GM13977 (cell line): ENCODE data around the gene FOXP4.

ENCODE experiments used
- DNase-seq: peaks from one replicate; pipeline ENCODE4 v3.0.0; 2012; ENCODE audit warnings: low spot score
- CTCF ChIP-seq: IDR thresholded peaks from 2 replicates; pipeline ENCODE4 v1.5.1; 2012; ENCODE audit warnings: mild to moderate bottlenecking, control low read depth; ENCODE audit not compliant: insufficient read depth; ENCODE audit errors: extremely low read depth, missing control alignments
- in situ Hi-C: fragments of 300-500 bp; cut with MboI; formaldehyde crosslinking; loops from one replicate; pipeline ENCODE4 v1.12.0; 2022; ENCODE audit warnings: low sequenced_read_pairs, low pct_unique_long_range_greater_than_20kb, mixed read lengths, inconsistent platforms; ENCODE audit not compliant: unreplicated experiment

FOXP4 gene

DNA sequence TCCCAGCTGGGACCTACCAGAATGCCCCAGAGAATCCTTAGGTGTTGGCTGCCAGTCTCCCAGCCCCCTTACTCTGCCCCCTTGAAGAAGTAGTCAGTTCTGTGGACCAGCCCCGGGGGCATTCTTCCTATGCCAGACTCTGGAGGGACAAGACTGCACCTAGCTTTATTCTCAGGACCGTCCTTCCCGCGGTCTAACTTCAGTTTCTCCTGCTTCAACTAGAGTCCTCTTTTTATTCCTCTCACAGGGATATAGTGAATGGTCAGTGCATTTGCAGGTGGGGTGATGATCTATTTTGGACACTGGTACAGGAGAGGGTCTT, 56.2 kb downstream of the FOXP4 start:
- TF ChIP-seq CTCF = no peak
- in situ Hi-C loops = no loop called here

GRCh38 chr6:41602864-41603608, 56.9 kb downstream of the FOXP4 start:
- peak; percentile 91 for TF ChIP-seq CTCF
- in situ Hi-C loops = no loop called here
- DNase-seq = peak; percentile 90

More for the DNA sequence above, 56.2 kb downstream of the FOXP4 start:
- DNase-seq = no peak

DNA sequence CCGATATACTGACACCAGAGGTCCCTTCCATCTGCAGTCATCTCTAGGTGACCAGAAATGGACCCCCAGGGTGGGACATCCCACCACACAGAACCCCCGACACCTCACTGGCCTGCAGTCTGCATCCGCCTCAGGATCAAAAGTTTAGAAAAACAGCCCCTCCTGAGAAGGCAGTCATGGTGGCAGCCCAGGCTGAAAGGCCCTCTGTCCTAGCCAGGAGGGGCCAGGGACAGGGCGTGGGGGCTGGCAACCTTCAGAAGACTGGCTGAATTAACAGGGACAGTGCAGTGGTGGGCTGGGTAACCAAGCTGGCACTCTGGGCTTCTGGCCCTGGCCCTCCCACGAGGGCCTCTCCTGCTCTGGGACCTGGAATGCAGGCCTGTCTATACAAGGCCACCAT, 57.8 kb downstream of the FOXP4 start:
- in situ Hi-C loops = no loop called here
- no peak for DNase-seq
- TF ChIP-seq CTCF = no peak

DNA sequence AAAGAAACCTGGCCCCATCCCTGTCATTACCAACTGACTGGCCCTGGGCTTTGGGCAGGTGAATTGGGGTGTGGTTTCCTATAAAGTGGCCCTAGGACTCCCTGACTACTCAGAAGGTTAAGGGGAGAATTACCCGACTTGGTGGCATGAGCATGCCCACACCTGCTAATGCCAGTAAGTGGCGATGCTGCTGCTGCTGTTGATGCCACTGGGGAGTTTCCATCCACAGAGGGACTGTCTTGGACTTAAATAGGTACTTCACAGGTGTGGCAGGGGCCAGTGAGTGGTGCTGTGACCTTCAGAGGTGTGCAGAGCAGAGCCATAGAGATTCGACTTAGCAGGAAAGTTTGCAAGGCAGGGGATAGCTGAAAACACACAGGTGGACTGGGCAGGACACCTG, 59.5 kb downstream of the FOXP4 start:
- in situ Hi-C loops = no loop called here
- no peak for TF ChIP-seq CTCF
- no peak for DNase-seq

- in situ Hi-C loops = no loop called here
- no peak for DNase-seq
- TF ChIP-seq CTCF = no peak
These were observed 60.9 kb downstream of the FOXP4 start for GRCh38 chr6:41607036-41607435.

DNA sequence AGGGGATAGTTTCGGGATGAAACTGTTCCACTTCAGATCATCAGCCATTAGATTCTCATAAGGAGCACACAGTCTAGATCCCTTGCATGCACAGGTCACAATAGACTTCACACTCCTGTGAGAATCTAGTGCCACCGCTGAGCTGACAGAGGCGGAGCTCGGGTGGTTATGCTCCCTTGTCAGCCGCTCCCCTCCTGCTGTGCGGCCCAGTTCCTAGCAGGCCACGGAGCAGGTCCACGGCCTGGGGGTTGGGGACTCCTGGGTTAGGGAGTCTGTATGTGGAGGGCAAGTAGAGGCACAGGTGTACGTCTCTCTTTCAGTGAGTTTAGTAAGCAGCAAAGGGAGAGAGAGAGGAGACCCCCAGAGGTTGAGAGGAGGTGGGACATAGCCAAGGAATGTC, 61.6 kb downstream of the FOXP4 start:
- no peak for TF ChIP-seq CTCF
- in situ Hi-C loops = no loop called here
- no peak for DNase-seq

GRCh38 chr6:41608443-41609151, 62.4 kb downstream of the FOXP4 start:
- in situ Hi-C loops = no loop called here
- no peak for TF ChIP-seq CTCF
- no peak for DNase-seq
